Lung microvascular endothelial cell (primary cell): Measurements from ENCODE around the gene CNST. TPM values are rescaled to one million over a fixed set of nuclear protein-coding genes. Genes with fewer than 3 reads are reported as not detected.
"Not testable (repeated sequence)": the region's sequence is repeated elsewhere in the genome, so short reads cannot be mapped to it uniquely, and the experiment has no call there.

Experiments
- DNase-seq, 2 donors: peaks; one replicate each; pipeline versions ENCODE4 v3.0.0 to v3.0.0-alpha.2; 2010; ENCODE audit warnings: low read depth in 2 of 2
- total RNA-seq: library from RNA; depleted of rRNA; stranded (reverse); fragments of >200 nt; gene quantifications from 2 replicates; pipeline ENCODE4 v1.2.1, GENCODE V29; 2014

CNST gene
- total RNA-seq, 1 donor from 2014 or later, result 32.5 TPM

GRCh38 chr1:246669659-246670058 lies 103.4 kb downstream of the CNST start:
- no peak for DNase-seq

- DNase-seq, result no peak
These were observed 107.8 kb downstream of the CNST start for GRCh38 chr1:246674049-246674448.

GRCh38 chr1:246677842-246678241 lies 111.6 kb downstream of the CNST start:
- no peak for DNase-seq

- no peak for DNase-seq
These were observed 112.8 kb downstream of the CNST start for GRCh38 chr1:246678816-246679793.

GRCh38 chr1:246679794-246680177 lies 113.5 kb downstream of the CNST start:
- DNase-seq, result no peak

- peak in 1 of 2 donors; percentile 69 for DNase-seq
These were observed 113.9 kb downstream of the CNST start for GRCh38 chr1:246680190-246680589.

GRCh38 chr1:246680696-246681130 lies 114.5 kb downstream of the CNST start:
- no peak for DNase-seq

- peak in 1 of 2 donors; percentile 43 for DNase-seq
These were observed 115.9 kb downstream of the CNST start for GRCh38 chr1:246681900-246682895.

- DNase-seq, result no peak
These were observed 117.3 kb downstream of the CNST start for GRCh38 chr1:246683521-246683920.

GRCh38 chr1:246687002-246687401 lies 120.7 kb downstream of the CNST start:
- DNase-seq, result no peak

GRCh38 chr1:246689409-246690008 lies 123.3 kb downstream of the CNST start:
- peak; percentile 69 to 70 for DNase-seq

GRCh38 chr1:246690100-246690499 lies 123.8 kb downstream of the CNST start:
- no peak for DNase-seq

- no peak for DNase-seq
These were observed 125.6 kb downstream of the CNST start for GRCh38 chr1:246691622-246692495.

GRCh38 chr1:246694213-246694895 lies 128.1 kb downstream of the CNST start:
- DNase-seq, result not testable (repeated sequence)

GRCh38 chr1:246695136-246695535 lies 128.9 kb downstream of the CNST start:
- no peak for DNase-seq

- DNase-seq, result no peak
These were observed 129.4 kb downstream of the CNST start for GRCh38 chr1:246695666-246696065.

GRCh38 chr1:246698466-246699094 lies 132.3 kb downstream of the CNST start:
- no peak for DNase-seq

GRCh38 chr1:246699095-246699735 lies 133.0 kb downstream of the CNST start:
- peak; percentile 92 to 95 for DNase-seq

GRCh38 chr1:246703581-246703980 lies 137.3 kb downstream of the CNST start:
- DNase-seq, result no peak
